IMR-90 (cell line): ENCODE data around the gene PLD1.

ENCODE experiments used
- BHLHE40 ChIP-seq: fragments of 150-350 bp; IDR thresholded peaks from 2 replicates; pipeline ENCODE4 v1.6.1; 2016; ENCODE audit warnings: mild to moderate bottlenecking, low read depth, low read length
- CEBPB ChIP-seq: IDR thresholded peaks from 2 replicates; pipeline ENCODE4 v1.6.1; 2012; ENCODE audit warnings: low read depth, low read length, improper control_type of control experiment
- MAFK ChIP-seq: IDR thresholded peaks from 2 replicates; pipeline ENCODE4 v1.6.1; 2012; ENCODE audit warnings: low read depth, low read length, improper control_type of control experiment
- POLR2A ChIP-seq: IDR thresholded peaks from 2 replicates; pipeline ENCODE4 v1.6.1; 2012; ENCODE audit warnings: mild to moderate bottlenecking, low read depth, low read length
- RAD21 ChIP-seq: IDR thresholded peaks from 2 replicates; pipeline ENCODE4 v1.6.1; 2012; ENCODE audit warnings: low read length, improper control_type of control experiment
- RCOR1 ChIP-seq: IDR thresholded peaks from 2 replicates; pipeline ENCODE4 v1.6.1; 2012; ENCODE audit warnings: mild to moderate bottlenecking, low read length, improper control_type of control experiment; ENCODE audit not compliant: insufficient replicate concordance
- RFX5 ChIP-seq: IDR thresholded peaks from 2 replicates; pipeline ENCODE4 v1.8.0; 2012; ENCODE audit warnings: low read depth, mild to moderate bottlenecking, low read length, moderate library complexity
- USF2 ChIP-seq: fragments of 150-350 bp; IDR thresholded peaks from 2 replicates; pipeline ENCODE4 v1.6.1; 2017; ENCODE audit warnings: mild to moderate bottlenecking, antibody characterized with exemption, low read length, low read depth
- TF ChIP-seq, protein P1 (sequence below): conservative IDR thresholded peaks from 2 replicates; pipeline ENCODE4 v1.5.1; 2012; ENCODE audit warnings: mild to moderate bottlenecking, low read depth, low read length, improper control_type of control experiment

- TF ChIP-seq RAD21 (no peak), POLR2A (no peak), USF2 (no peak), RCOR1 (no peak), MAFK (no peak), CEBPB (no peak), RFX5 (no peak), BHLHE40 (no peak)
- TF ChIP-seq, protein P1, sequence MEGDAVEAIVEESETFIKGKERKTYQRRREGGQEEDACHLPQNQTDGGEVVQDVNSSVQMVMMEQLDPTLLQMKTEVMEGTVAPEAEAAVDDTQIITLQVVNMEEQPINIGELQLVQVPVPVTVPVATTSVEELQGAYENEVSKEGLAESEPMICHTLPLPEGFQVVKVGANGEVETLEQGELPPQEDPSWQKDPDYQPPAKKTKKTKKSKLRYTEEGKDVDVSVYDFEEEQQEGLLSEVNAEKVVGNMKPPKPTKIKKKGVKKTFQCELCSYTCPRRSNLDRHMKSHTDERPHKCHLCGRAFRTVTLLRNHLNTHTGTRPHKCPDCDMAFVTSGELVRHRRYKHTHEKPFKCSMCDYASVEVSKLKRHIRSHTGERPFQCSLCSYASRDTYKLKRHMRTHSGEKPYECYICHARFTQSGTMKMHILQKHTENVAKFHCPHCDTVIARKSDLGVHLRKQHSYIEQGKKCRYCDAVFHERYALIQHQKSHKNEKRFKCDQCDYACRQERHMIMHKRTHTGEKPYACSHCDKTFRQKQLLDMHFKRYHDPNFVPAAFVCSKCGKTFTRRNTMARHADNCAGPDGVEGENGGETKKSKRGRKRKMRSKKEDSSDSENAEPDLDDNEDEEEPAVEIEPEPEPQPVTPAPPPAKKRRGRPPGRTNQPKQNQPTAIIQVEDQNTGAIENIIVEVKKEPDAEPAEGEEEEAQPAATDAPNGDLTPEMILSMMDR: no peak
Measured at GRCh38 chr3:171688002-171688401, 122.3 kb downstream of the PLD1 start.
